H1 (cell line): ENCODE results near the gene DRAXIN. TPM values are rescaled to one million over a fixed set of nuclear protein-coding genes. Genes with fewer than 3 reads are reported as not detected.

Experiments
- BCL11A ChIP-seq, 2 experiments: IDR thresholded peaks; one replicate each; pipeline ENCODE4 v1.6.1; 2011; ENCODE audit warnings: low read depth in 2 of 2, low read length in 2 of 2, mild to moderate bottlenecking in 2 of 2
- CBX5 ChIP-seq: fragments of 300-800, 300-1000 bp; sonication (generic); IDR thresholded peaks from 2 replicates; pipeline ENCODE4 v1.7.1; 2016; ENCODE audit warnings: antibody characterized with exemption, low read length, low read depth
- CEBPB ChIP-seq: IDR thresholded peaks from 2 replicates; pipeline ENCODE4 v1.6.1; 2012; ENCODE audit warnings: low read depth, low read length
- MAX ChIP-seq: IDR thresholded peaks from 2 replicates; pipeline ENCODE4 v1.6.1; 2012; ENCODE audit warnings: inconsistent platforms
- NRF1 ChIP-seq: IDR thresholded peaks from 2 replicates; pipeline ENCODE4 v1.6.1; 2011; ENCODE audit warnings: mild to moderate bottlenecking, low read depth, low read length, improper control_type of control experiment
- POLR2A ChIP-seq, 2 experiments: IDR thresholded peaks; 1 replicate in 1 of 2; 2 replicates in 1 of 2; pipeline ENCODE4 v1.6.1; 2011; ENCODE audit warnings: low read depth in 2 of 2, low read length in 2 of 2, mild to moderate bottlenecking in 2 of 2; ENCODE audit errors: control extremely low read depth in 1 of 2
- SP4 ChIP-seq: IDR thresholded peaks from 2 replicates; pipeline ENCODE4 v1.6.1; 2012; ENCODE audit warnings: low read length, inconsistent platforms
- TAF7 ChIP-seq: optimal IDR thresholded peaks from 2 replicates; pipeline ENCODE3; 2011; ENCODE audit warnings: low read depth, mild to moderate bottlenecking, inconsistent platforms, low read length, moderate library complexity, borderline replicate concordance
- TBP ChIP-seq: IDR thresholded peaks from 2 replicates; pipeline ENCODE4 v1.6.1; 2011; ENCODE audit warnings: low read depth, low read length, improper control_type of control experiment
- TCF12 ChIP-seq: IDR thresholded peaks from 2 replicates; pipeline ENCODE4 v1.6.1; 2011; ENCODE audit warnings: low read depth, mild to moderate bottlenecking, low read length
- ZNF274 ChIP-seq: IDR thresholded peaks from 2 replicates; pipeline ENCODE4 v1.7.0; 2012; ENCODE audit warnings: low read length, borderline replicate concordance; ENCODE audit errors: extremely low read depth
- polyA plus RNA-seq, 7 experiments: library from polyadenylated mRNA; depleted of rRNA in 3 of 7; stranded (reverse) in 5 of 7; unstranded in 2 of 7; fragments of >200 nt in 5 of 7; fragments of 200-250 nt in 2 of 7; gene quantifications; 1 replicate in 5 of 7; 2 replicates in 1 of 7; 4 replicates in 1 of 7; pipeline versions ENCODE4 v1.2.1 to v1.2.3, GENCODE V29; 2011 to 2013; ENCODE audit warnings: missing spikeins in 2 of 7, mixed read lengths in 2 of 7
- total RNA-seq: library from RNA; stranded (reverse); fragmentation: NEBNext Ultra II Directional; extraction: Animal tissue kit (Norgen Biotek cat#: 25700); gene quantifications from 2 replicates; pipeline ENCODE4 v1.2.1, GENCODE V29; 2021
- TF ChIP-seq, protein P1 (sequence below): fragments of 300-600 bp; sonication (generic); IDR thresholded peaks from 2 replicates; pipeline ENCODE4 v1.7.1; 2012; ENCODE audit warnings: low read length, moderate library complexity, mild to moderate bottlenecking, inconsistent platforms; ENCODE audit not compliant: insufficient replicate concordance
- TF ChIP-seq, protein P2 (sequence below): IDR thresholded peaks from 2 replicates; pipeline ENCODE4 v1.6.1; 2012; ENCODE audit warnings: inconsistent platforms

Gene DRAXIN
- total and polyA plus RNA-seq, 2 of the 8 experiments (the other 6 are each of a cell fraction or from before 2014, with no cell fraction given), result 4.6 to 17.6 TPM

- TF ChIP-seq, protein P1, sequence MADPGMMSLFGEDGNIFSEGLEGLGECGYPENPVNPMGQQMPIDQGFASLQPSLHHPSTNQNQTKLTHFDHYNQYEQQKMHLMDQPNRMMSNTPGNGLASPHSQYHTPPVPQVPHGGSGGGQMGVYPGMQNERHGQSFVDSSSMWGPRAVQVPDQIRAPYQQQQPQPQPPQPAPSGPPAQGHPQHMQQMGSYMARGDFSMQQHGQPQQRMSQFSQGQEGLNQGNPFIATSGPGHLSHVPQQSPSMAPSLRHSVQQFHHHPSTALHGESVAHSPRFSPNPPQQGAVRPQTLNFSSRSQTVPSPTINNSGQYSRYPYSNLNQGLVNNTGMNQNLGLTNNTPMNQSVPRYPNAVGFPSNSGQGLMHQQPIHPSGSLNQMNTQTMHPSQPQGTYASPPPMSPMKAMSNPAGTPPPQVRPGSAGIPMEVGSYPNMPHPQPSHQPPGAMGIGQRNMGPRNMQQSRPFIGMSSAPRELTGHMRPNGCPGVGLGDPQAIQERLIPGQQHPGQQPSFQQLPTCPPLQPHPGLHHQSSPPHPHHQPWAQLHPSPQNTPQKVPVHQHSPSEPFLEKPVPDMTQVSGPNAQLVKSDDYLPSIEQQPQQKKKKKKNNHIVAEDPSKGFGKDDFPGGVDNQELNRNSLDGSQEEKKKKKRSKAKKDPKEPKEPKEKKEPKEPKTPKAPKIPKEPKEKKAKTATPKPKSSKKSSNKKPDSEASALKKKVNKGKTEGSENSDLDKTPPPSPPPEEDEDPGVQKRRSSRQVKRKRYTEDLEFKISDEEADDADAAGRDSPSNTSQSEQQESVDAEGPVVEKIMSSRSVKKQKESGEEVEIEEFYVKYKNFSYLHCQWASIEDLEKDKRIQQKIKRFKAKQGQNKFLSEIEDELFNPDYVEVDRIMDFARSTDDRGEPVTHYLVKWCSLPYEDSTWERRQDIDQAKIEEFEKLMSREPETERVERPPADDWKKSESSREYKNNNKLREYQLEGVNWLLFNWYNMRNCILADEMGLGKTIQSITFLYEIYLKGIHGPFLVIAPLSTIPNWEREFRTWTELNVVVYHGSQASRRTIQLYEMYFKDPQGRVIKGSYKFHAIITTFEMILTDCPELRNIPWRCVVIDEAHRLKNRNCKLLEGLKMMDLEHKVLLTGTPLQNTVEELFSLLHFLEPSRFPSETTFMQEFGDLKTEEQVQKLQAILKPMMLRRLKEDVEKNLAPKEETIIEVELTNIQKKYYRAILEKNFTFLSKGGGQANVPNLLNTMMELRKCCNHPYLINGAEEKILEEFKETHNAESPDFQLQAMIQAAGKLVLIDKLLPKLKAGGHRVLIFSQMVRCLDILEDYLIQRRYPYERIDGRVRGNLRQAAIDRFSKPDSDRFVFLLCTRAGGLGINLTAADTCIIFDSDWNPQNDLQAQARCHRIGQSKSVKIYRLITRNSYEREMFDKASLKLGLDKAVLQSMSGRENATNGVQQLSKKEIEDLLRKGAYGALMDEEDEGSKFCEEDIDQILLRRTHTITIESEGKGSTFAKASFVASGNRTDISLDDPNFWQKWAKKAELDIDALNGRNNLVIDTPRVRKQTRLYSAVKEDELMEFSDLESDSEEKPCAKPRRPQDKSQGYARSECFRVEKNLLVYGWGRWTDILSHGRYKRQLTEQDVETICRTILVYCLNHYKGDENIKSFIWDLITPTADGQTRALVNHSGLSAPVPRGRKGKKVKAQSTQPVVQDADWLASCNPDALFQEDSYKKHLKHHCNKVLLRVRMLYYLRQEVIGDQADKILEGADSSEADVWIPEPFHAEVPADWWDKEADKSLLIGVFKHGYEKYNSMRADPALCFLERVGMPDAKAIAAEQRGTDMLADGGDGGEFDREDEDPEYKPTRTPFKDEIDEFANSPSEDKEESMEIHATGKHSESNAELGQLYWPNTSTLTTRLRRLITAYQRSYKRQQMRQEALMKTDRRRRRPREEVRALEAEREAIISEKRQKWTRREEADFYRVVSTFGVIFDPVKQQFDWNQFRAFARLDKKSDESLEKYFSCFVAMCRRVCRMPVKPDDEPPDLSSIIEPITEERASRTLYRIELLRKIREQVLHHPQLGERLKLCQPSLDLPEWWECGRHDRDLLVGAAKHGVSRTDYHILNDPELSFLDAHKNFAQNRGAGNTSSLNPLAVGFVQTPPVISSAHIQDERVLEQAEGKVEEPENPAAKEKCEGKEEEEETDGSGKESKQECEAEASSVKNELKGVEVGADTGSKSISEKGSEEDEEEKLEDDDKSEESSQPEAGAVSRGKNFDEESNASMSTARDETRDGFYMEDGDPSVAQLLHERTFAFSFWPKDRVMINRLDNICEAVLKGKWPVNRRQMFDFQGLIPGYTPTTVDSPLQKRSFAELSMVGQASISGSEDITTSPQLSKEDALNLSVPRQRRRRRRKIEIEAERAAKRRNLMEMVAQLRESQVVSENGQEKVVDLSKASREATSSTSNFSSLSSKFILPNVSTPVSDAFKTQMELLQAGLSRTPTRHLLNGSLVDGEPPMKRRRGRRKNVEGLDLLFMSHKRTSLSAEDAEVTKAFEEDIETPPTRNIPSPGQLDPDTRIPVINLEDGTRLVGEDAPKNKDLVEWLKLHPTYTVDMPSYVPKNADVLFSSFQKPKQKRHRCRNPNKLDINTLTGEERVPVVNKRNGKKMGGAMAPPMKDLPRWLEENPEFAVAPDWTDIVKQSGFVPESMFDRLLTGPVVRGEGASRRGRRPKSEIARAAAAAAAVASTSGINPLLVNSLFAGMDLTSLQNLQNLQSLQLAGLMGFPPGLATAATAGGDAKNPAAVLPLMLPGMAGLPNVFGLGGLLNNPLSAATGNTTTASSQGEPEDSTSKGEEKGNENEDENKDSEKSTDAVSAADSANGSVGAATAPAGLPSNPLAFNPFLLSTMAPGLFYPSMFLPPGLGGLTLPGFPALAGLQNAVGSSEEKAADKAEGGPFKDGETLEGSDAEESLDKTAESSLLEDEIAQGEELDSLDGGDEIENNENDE, result no peak
- TF ChIP-seq, protein P2, sequence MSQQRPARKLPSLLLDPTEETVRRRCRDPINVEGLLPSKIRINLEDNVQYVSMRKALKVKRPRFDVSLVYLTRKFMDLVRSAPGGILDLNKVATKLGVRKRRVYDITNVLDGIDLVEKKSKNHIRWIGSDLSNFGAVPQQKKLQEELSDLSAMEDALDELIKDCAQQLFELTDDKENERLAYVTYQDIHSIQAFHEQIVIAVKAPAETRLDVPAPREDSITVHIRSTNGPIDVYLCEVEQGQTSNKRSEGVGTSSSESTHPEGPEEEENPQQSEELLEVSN, result no peak
- TF ChIP-seq CEBPB, result no peak
- TF ChIP-seq ZNF274, result no peak
- TF ChIP-seq POLR2A (IDR thresholded peaks at IDR 0.05; ENCODE audit: control extremely low read depth in 1 of 2, low read depth in 2 of 2, low read length in 2 of 2), result no peak
- TF ChIP-seq CBX5, result no peak
- no peak for TF ChIP-seq SP4
- no peak for TF ChIP-seq NRF1
- no peak for TF ChIP-seq BCL11A (IDR thresholded peaks at IDR 0.05; ENCODE audit: low read depth in 2 of 2, low read length in 2 of 2)
- TF ChIP-seq MAX, result no peak
- no peak for TF ChIP-seq TBP
- no peak for TF ChIP-seq TCF12
- no peak for TF ChIP-seq TAF7
These were observed 80.9 kb downstream of the DRAXIN start (continued) for GRCh38 chr1:11772458-11772857.
